Naive thymus-derived CD8-positive, alpha-beta T cell (primary cell): ENCODE data around the gene KATNAL1. TPM values are rescaled to one million over a fixed set of nuclear protein-coding genes. Genes with fewer than 3 reads are reported as not detected.
"Not testable (repeated sequence)": the region's sequence is repeated elsewhere in the genome, so short reads cannot be mapped to it uniquely, and the experiment has no call there.

Experiments
- ATAC-seq, 2 donors: fragments of 150-1000 bp; cut with Tn5 transposase in 1 of 2; sonication (Bioruptor Pico), chemical (Tn5 transposase) in 1 of 2; 1 replicate in 1 of 2; 2 replicates in 1 of 2; pipeline ENCODE4 v1.10.0; 2021; ENCODE audit warnings: mild to moderate bottlenecking in 2 of 2, moderate library complexity in 2 of 2
- POLR2A ChIA-PET: fragments of 350-600 bp; sonication (Branson Sonifier 250); formaldehyde crosslinking; loops from one replicate; lab custom pipeline; 2021; ENCODE audit warnings: antibody characterized with exemption; lab: Charles Lee
- DNase-seq, 10 donors: peaks; one replicate each; pipeline versions ENCODE4 v3.0.0 to v3.0.0-alpha.2; 2020 to 2022
- H3K27ac Mint-ChIP-seq, 10 donors: one replicate each; pipeline ENCODE4 v1.8.0; 2020 to 2022; ENCODE audit warnings: mild to moderate bottlenecking in 10 of 10, mixed read lengths in 10 of 10, moderate library complexity in 4 of 10, inconsistent platforms in 1 of 10
- H3K27me3 Mint-ChIP-seq, 5 donors: one replicate each; pipeline ENCODE4 v1.8.0; 2021 to 2022; ENCODE audit warnings: mixed read lengths in 5 of 5
- H3K36me3 Mint-ChIP-seq, 3 donors: one replicate each; pipeline ENCODE4 v1.8.0; 2020 to 2022; ENCODE audit warnings: mixed read lengths in 3 of 3, mild to moderate bottlenecking in 2 of 3, inconsistent platforms in 1 of 3
- H3K4me1 Mint-ChIP-seq, 4 donors: one replicate each; pipeline ENCODE4 v1.8.0; 2021 to 2022; ENCODE audit warnings: mixed read lengths in 4 of 4
- H3K4me3 Mint-ChIP-seq, 10 donors: one replicate each; pipeline ENCODE4 v1.8.0; 2020 to 2022; ENCODE audit warnings: mild to moderate bottlenecking in 10 of 10, mixed read lengths in 10 of 10, moderate library complexity in 6 of 10, inconsistent platforms in 1 of 10
- H3K9me3 Mint-ChIP-seq, 9 donors: one replicate each; pipeline ENCODE4 v1.8.0; 2020 to 2022; ENCODE audit warnings: mixed read lengths in 9 of 9, mild to moderate bottlenecking in 3 of 9, inconsistent platforms in 1 of 9, moderate library complexity in 1 of 9
- polyA plus RNA-seq, 3 donors: library from polyadenylated mRNA; unstranded; fragments of 300-500 nt; fragmentation: Illumina TruSeq; gene quantifications; one replicate each; pipeline ENCODE4 v1.2.3, GENCODE V29; 2021
- total RNA-seq, 8 experiments: library from RNA in 2 of 8; stranded (reverse) in 2 of 8; gene quantifications; one replicate each; pipeline ENCODE4 v1.2.3 and lab custom pipeline; 2021 to 2026

Gene KATNAL1
- total and polyA plus RNA-seq, 5 experiments from 2014 or later: 0.25 to 1.7 (median 0.95) TPM

- H3K36me3 Mint-ChIP-seq: peaks cover 0 to 1% (median 0%) of the 10 kb centered on the region in 3 donors
- H3K9me3 Mint-ChIP-seq: no peaks in the 10 kb centered on the region
- no peak for DNase-seq
- H3K4me3 Mint-ChIP-seq: no peak overlapping the region
- POLR2A ChIA-PET: no interaction called here
- no peak overlapping the region for H3K27ac Mint-ChIP-seq
- H3K4me1 Mint-ChIP-seq: peaks cover 0 to 4% (median 3%) of the 10 kb centered on the region in 4 donors
- no peak for ATAC-seq
- no peaks in the 10 kb centered on the region for H3K27me3 Mint-ChIP-seq
These were observed 114.8 kb downstream of the KATNAL1 start for GRCh38 chr13:30192320-30193093.

GRCh38 chr13:30191491-30192100 is 115.8 kb downstream of the KATNAL1 start:
- no peak overlapping the region for H3K4me3 Mint-ChIP-seq
- peaks cover 0 to 1% (median 0%) of the 10 kb centered on the region in 3 donors for H3K36me3 Mint-ChIP-seq
- POLR2A ChIA-PET: no interaction called here
- no peak overlapping the region for H3K27ac Mint-ChIP-seq
- H3K9me3 Mint-ChIP-seq: no peaks in the 10 kb centered on the region
- no peak for ATAC-seq
- no peaks in the 10 kb centered on the region for H3K27me3 Mint-ChIP-seq
- DNase-seq: no peak
- peaks cover 4 to 6% (median 6%) of the 10 kb centered on the region in 4 donors for H3K4me1 Mint-ChIP-seq

GRCh38 chr13:30186634-30187415 is 120.5 kb downstream of the KATNAL1 start:
- H3K36me3 Mint-ChIP-seq: peaks cover 0 to 7% (median 3%) of the 10 kb centered on the region in 3 donors
- DNase-seq (no peak), ATAC-seq (no peak)
- POLR2A ChIA-PET: no interaction called here
- H3K4me3 Mint-ChIP-seq: no peak overlapping the region
- no peaks in the 10 kb centered on the region for H3K27me3 Mint-ChIP-seq
- peaks cover 4 to 15% (median 8%) of the 10 kb centered on the region in 4 donors for H3K4me1 Mint-ChIP-seq
- peaks cover 0 to 11% (median 1%) of the 10 kb centered on the region in 9 donors for H3K9me3 Mint-ChIP-seq
- H3K27ac Mint-ChIP-seq: peak overlapping the region in 1 of 10 donors; percentile 46

GRCh38 chr13:30181888-30182651 is 125.3 kb downstream of the KATNAL1 start:
- ATAC-seq (no peak), DNase-seq (no peak)
- Mint-ChIP-seq H3K36me3 (peaks cover 0 to 7% (median 1%) of the 10 kb centered on the region in 3 donors), H3K9me3 (peaks cover 0 to 11% (median 1%) of the 10 kb centered on the region in 9 donors), H3K27ac (no peak overlapping the region), H3K4me3 (no peak overlapping the region), H3K27me3 (peaks cover 0 to 4% (median 0%) of the 10 kb centered on the region in 5 donors), H3K4me1 (peaks cover 0 to 17% (median 9%) of the 10 kb centered on the region in 4 donors)
- POLR2A ChIA-PET: no interaction called here

GRCh38 chr13:30179597-30180276 is 127.6 kb downstream of the KATNAL1 start:
- peaks cover 0 to 1% (median under 1%) of the 10 kb centered on the region in 3 donors for H3K36me3 Mint-ChIP-seq
- peaks cover 0 to under 1% (median 0%) of the 10 kb centered on the region in 9 donors for H3K9me3 Mint-ChIP-seq
- peaks cover 0 to 4% (median 0%) of the 10 kb centered on the region in 5 donors for H3K27me3 Mint-ChIP-seq
- H3K27ac Mint-ChIP-seq: peak overlapping the region in 1 of 10 donors; percentile 45
- DNase-seq: no peak
- no peak overlapping the region for H3K4me3 Mint-ChIP-seq
- POLR2A ChIA-PET: no interaction called here
- H3K4me1 Mint-ChIP-seq: peaks cover 0 to 7% (median 2%) of the 10 kb centered on the region in 4 donors
- no peak for ATAC-seq

GRCh38 chr13:30178976-30179375 is 128.4 kb downstream of the KATNAL1 start:
- DNase-seq: no peak
- POLR2A ChIA-PET: no interaction called here
- H3K4me3 Mint-ChIP-seq: no peak overlapping the region
- H3K9me3 Mint-ChIP-seq: no peaks in the 10 kb centered on the region
- H3K27me3 Mint-ChIP-seq: peaks cover 0 to 4% (median 0%) of the 10 kb centered on the region in 5 donors
- peak overlapping the region in 2 of 10 donors; percentile 35 to 56 for H3K27ac Mint-ChIP-seq
- ATAC-seq: no peak
- H3K4me1 Mint-ChIP-seq: peaks cover 3 to 8% (median 6%) of the 10 kb centered on the region in 4 donors
- no peaks in the 10 kb centered on the region for H3K36me3 Mint-ChIP-seq

GRCh38 chr13:30175166-30175565 is 132.2 kb downstream of the KATNAL1 start:
- Mint-ChIP-seq H3K27me3 (no peaks in the 10 kb centered on the region), H3K9me3 (no peaks in the 10 kb centered on the region), H3K4me3 (no peak overlapping the region), H3K27ac (no peak overlapping the region), H3K4me1 (peaks cover 14 to 30% (median 27%) of the 10 kb centered on the region in 4 donors), H3K36me3 (no peaks in the 10 kb centered on the region)
- POLR2A ChIA-PET: no interaction called here
- DNase-seq: no peak
- no peak for ATAC-seq

GRCh38 chr13:30174250-30174649 is 133.1 kb downstream of the KATNAL1 start:
- ATAC-seq, DNase-seq, H3K4me3 Mint-ChIP-seq, POLR2A ChIA-PET, H3K27me3 Mint-ChIP-seq, H3K9me3 Mint-ChIP-seq, H3K36me3 Mint-ChIP-seq: not testable (repeated sequence)
- H3K4me1 Mint-ChIP-seq: peaks cover 14 to 34% (median 29%) of the 10 kb centered on the region in 4 donors
- peak overlapping the region in 2 of 10 donors; percentile 55 to 58 for H3K27ac Mint-ChIP-seq

- no peaks in the 10 kb centered on the region for H3K27me3 Mint-ChIP-seq
- H3K27ac Mint-ChIP-seq: peak overlapping the region in 1 of 10 donors; percentile 60
- H3K9me3 Mint-ChIP-seq: no peaks in the 10 kb centered on the region
- H3K4me1 Mint-ChIP-seq: peaks cover 15 to 35% (median 29%) of the 10 kb centered on the region in 4 donors
- POLR2A ChIA-PET: no interaction called here
- H3K36me3 Mint-ChIP-seq: no peaks in the 10 kb centered on the region
- no peak for DNase-seq
- ATAC-seq: no peak
- H3K4me3 Mint-ChIP-seq: no peak overlapping the region
These were observed 134.1 kb downstream of the KATNAL1 start for GRCh38 chr13:30173303-30173610.

- Mint-ChIP-seq H3K9me3 (no peaks in the 10 kb centered on the region), H3K4me1 (peaks cover 13 to 36% (median 29%) of the 10 kb centered on the region in 4 donors), H3K36me3 (no peaks in the 10 kb centered on the region), H3K4me3 (no peak overlapping the region), H3K27me3 (no peaks in the 10 kb centered on the region), H3K27ac (peak overlapping the region in 1 of 10 donors; percentile 60)
- no peak for DNase-seq
- POLR2A ChIA-PET: no interaction called here
- no peak for ATAC-seq
These were observed 134.6 kb downstream of the KATNAL1 start for GRCh38 chr13:30172593-30173302.

- peak in 1 of 2 donors; percentile 51 for ATAC-seq
- Mint-ChIP-seq H3K4me1 (peaks cover 17 to 38% (median 31%) of the 10 kb centered on the region in 4 donors), H3K4me3 (peak overlapping the region in 1 of 10 donors; percentile 20), H3K9me3 (no peaks in the 10 kb centered on the region), H3K36me3 (no peaks in the 10 kb centered on the region), H3K27me3 (no peaks in the 10 kb centered on the region), H3K27ac (peak overlapping the region in 5 of 10 donors; percentile 28 to 79 (median 53))
- no peak for DNase-seq
- POLR2A ChIA-PET: no interaction called here
These were observed 136.8 kb downstream of the KATNAL1 start for GRCh38 chr13:30170569-30170968.
